NCI-H748 (cell line): Measurements from ENCODE around the gene USP17L18.
"Not testable (repeated sequence)": the region's sequence is repeated elsewhere in the genome, so short reads cannot be mapped to it uniquely, and the experiment has no call there.

Source experiments
- DNase-seq: peaks from one replicate; lab custom pipeline; 2025; ENCODE audit not compliant: unreplicated experiment; lab: John Stamatoyannopoulos, UW

Gene USP17L18, protein sequence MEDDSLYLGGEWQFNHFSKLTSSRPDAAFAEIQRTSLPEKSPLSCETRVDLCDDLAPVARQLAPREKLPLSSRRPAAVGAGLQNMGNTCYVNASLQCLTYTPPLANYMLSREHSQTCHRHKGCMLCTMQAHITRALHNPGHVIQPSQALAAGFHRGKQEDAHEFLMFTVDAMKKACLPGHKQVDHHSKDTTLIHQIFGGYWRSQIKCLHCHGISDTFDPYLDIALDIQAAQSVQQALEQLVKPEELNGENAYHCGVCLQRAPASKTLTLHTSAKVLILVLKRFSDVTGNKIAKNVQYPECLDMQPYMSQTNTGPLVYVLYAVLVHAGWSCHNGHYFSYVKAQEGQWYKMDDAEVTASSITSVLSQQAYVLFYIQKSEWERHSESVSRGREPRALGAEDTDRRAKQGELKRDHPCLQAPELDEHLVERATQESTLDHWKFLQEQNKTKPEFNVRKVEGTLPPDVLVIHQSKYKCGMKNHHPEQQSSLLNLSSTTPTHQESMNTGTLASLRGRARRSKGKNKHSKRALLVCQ

GRCh38 chr4:9247953-9248680 lies at the start of gene USP17L18:
Gene USP17L18, plus strand, starts transcription at chr4:9248630. Its CDS starts 0 bp downstream, at chr4:9248630.
- not testable (repeated sequence) for DNase-seq

- DNase-seq, result not testable (repeated sequence)
These were observed 38.1 kb upstream of the USP17L18 start, which contains the start of gene USP17L10 for GRCh38 chr4:9210357-9210756. Gene USP17L10, plus strand, starts transcription at chr4:9210657. Its CDS starts 0 bp downstream, at chr4:9210657.

- not testable (repeated sequence) for DNase-seq
These were observed 33.7 kb upstream of the USP17L18 start for GRCh38 chr4:9214701-9215100.

- not testable (repeated sequence) for DNase-seq
These were observed 33.3 kb upstream of the USP17L18 start, which contains the start of gene USP17L11 for GRCh38 chr4:9215105-9215504. Gene USP17L11, plus strand, starts transcription at chr4:9215405. Its CDS starts 0 bp downstream, at chr4:9215405.

- DNase-seq, result not testable (repeated sequence)
These were observed 28.6 kb upstream of the USP17L18 start, which contains the start of gene USP17L12 for GRCh38 chr4:9219852-9220251. Gene USP17L12, plus strand, starts transcription at chr4:9220152. Its CDS starts 0 bp downstream, at chr4:9220152.

- DNase-seq, result not testable (repeated sequence)
These were observed 23.8 kb upstream of the USP17L18 start, which contains the start of gene USP17L13 for GRCh38 chr4:9224596-9224995. Gene USP17L13, plus strand, starts transcription at chr4:9224896. Its CDS starts 0 bp downstream, at chr4:9224896.

DNA sequence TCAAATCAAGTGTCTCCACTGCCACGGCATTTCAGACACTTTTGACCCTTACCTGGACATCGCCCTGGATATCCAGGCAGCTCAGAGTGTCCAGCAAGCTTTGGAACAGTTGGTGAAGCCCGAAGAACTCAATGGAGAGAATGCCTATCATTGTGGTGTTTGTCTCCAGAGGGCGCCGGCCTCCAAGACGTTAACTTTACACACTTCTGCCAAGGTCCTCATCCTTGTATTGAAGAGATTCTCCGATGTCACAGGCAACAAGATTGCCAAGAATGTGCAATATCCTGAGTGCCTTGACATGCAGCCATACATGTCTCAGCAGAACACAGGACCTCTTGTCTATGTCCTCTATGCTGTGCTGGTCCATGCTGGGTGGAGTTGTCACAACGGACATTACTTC lies 18.2 kb upstream of the USP17L18 start:
- DNase-seq, result not testable (repeated sequence)

GRCh38 chr4:9234085-9234484 lies 14.3 kb upstream of the USP17L18 start, which contains the start of gene USP17L15:
Gene USP17L15, plus strand, starts transcription at chr4:9234385. Its CDS starts 0 bp downstream, at chr4:9234385.
- not testable (repeated sequence) for DNase-seq

DNA sequence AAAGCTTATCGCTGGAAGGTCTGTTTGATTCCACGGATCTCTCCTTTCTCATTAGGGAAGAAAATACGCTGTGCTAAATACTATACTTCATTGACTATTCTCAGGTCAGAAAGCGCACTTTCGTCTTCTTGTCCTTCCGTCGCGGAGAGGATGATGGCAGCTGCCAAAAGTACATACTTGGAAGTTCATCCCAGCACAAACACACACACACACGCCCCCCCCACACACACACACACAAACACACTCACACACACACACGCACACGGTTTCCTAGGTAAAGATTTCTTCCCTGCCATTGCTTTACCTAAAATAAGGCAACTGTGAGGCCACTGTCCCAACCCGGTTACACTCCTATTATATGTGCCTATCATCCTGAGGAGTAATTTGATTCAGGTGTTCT lies 10.0 kb upstream of the USP17L18 start:
- not testable (repeated sequence) for DNase-seq

DNA sequence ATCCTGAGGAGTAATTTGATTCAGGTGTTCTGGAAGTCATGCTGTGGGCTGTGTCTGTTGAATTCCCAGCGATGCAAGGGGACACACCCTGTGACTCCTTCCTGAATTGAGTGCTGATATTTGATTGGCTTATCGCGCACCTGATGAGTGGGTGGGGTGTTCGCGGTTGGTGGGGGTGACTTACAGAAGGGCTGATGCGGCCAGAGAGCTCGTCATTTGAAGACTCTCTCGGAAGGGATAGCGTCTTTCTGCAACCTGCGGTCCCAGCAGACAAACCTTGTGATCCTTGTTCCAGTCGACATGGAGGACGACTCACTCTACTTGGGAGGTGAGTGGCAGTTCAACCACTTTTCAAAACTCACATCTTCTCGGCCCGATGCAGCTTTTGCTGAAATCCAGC lies 4.9 kb upstream of the USP17L18 start, which contains the start of gene USP17L17:
USP17L17 (plus strand) TSS at position 301 of the 400 bp plus-strand sequence; CDS start at position 301, 0 bp downstream.
- not testable (repeated sequence) for DNase-seq

GRCh38 chr4:9253078-9253477 lies 4.6 kb downstream of the USP17L18 start, which contains the start of gene USP17L19:
Gene USP17L19, plus strand, starts transcription at chr4:9253378. Its CDS starts 0 bp downstream, at chr4:9253378.
- DNase-seq, result not testable (repeated sequence)

GRCh38 chr4:9257824-9258223 lies 9.4 kb downstream of the USP17L18 start, which contains the start of gene USP17L20:
Gene USP17L20, plus strand, starts transcription at chr4:9258124. Its CDS starts 0 bp downstream, at chr4:9258124.
- not testable (repeated sequence) for DNase-seq

DNA sequence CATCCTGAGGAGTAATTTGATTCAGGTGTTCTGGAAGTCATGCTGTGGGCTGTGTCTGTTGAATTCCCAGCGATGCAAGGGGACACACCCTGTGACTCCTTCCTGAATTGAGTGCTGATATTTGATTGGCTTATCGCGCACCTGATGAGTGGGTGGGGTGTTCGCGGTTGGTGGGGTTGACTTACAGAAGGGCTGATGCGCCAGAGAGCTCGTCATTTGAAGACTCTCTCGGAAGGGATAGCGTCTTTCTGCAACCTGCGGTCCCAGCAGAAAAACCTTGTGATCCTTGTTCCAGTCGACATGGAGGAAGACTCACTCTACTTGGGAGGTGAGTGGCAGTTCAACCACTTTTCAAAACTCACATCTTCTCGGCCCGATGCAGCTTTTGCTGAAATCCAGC lies 14.1 kb downstream of the USP17L18 start, which contains the start of gene USP17L21:
USP17L21 (plus strand) TSS at position 301 of the 400 bp plus-strand sequence; CDS start at position 301, 0 bp downstream.
- DNase-seq, result not testable (repeated sequence)

- DNase-seq, result not testable (repeated sequence)
These were observed 18.9 kb downstream of the USP17L18 start, which contains the start of gene USP17L22 for GRCh38 chr4:9267319-9267718. Gene USP17L22, plus strand, starts transcription at chr4:9267619. Its CDS starts 0 bp downstream, at chr4:9267619.

GRCh38 chr4:9271719-9272118 lies 23.3 kb downstream of the USP17L18 start:
- DNase-seq, result not testable (repeated sequence)
